Peyer's patch (tissue), 4 donors: ENCODE results near the gene PTPN14.

Source experiments
- CTCF ChIP-seq, 6 experiments: fragments of 450-650 bp in 4 of 6; fragments of 200-600 bp in 2 of 6; sonication (generic) in 1 of 6; IDR thresholded peaks; one replicate each; pipeline ENCODE4 v1.5.1; 2017 to 2019; ENCODE audit warnings: antibody characterized with exemption in 6 of 6, mild to moderate bottlenecking in 3 of 6, moderate library complexity in 1 of 6
- POLR2A ChIP-seq, 2 donors: fragments of 450-650 bp; IDR thresholded peaks; one replicate each; pipeline ENCODE4 v1.5.1; 2017; ENCODE audit warnings: antibody characterized with exemption in 2 of 2, mild to moderate bottlenecking in 2 of 2, moderate library complexity in 2 of 2

- no peak for TF ChIP-seq CTCF (IDR thresholded peaks at IDR 0.05)
- no peak for TF ChIP-seq POLR2A (IDR thresholded peaks at IDR 0.05)
Measured at GRCh38 chr1:214583824-214584554, 32.6 kb upstream of the PTPN14 start.
